ENCODE data around the gene COX20.

COX20 gene

GRCh38 chr1:244881552-244882280 lies 46.3 kb downstream of the COX20 start:
- no peak for DNase-seq

- no peak for DNase-seq
These were observed 51.8 kb downstream of the COX20 start for GRCh38 chr1:244887281-244887680.

GRCh38 chr1:244893836-244894235 lies 58.4 kb downstream of the COX20 start:
- DNase-seq = no peak

All from effector CD4-positive, alpha-beta T cell (primary cell).